Heart left ventricle (tissue), 13 donors: ENCODE results near the gene DIS3L2.

Source experiments
- POLR2A ChIP-seq, 2 donors: fragments of 450-650 bp; IDR thresholded peaks; one replicate each; pipeline ENCODE4 v1.6.1; 2017; ENCODE audit warnings: antibody characterized with exemption in 2 of 2, mild to moderate bottlenecking in 2 of 2, moderate library complexity in 2 of 2
- TF ChIP-seq, protein P1 (sequence below), 12 donors: fragments of 200-600 bp; sonication (generic) in 4 of 12; IDR thresholded peaks; one replicate each; pipeline versions ENCODE4 v1.5.0 to v1.8.0; 2018 to 2022; ENCODE audit warnings: antibody characterized with exemption in 12 of 12, mild to moderate bottlenecking in 5 of 12
- donor health status: ischemic (EF 13 %, LVEDD 7.1; RV severe dilation, severe dysfunction).
- donor health status: DM: no; HTN: yes; CAD: no.
- donor health status: DM: no; HTN: no; CAD: no.
- donor health status: ischemic (EF 25% LVEDD 6.9; RV normal size, moderate dysfunction).
- donor health status: ischemic (EF 25% LVEDD 5.7; RV mildly dilated, moderate dysfunction).
- donor health status: ischemic (EF 35%, LVEDD 5.7; RV mildly dilated, moderate dysfunction).
- donor health status: nonischemic (EF 11% LVEDD 7.7; RV severe dilation, severe dysfunction).
- donor health status: DM: yes; HTN: yes; CAD: no.
- donor health status: PGD.
- donor health status: ischemic (EF 29% LVEDD 5.4; RV normal size, mild dysfunction).
- donor health status: nonischemic (EF 23%, LVEDD 6.1; RV moderate dilation, normal function).

DNA sequence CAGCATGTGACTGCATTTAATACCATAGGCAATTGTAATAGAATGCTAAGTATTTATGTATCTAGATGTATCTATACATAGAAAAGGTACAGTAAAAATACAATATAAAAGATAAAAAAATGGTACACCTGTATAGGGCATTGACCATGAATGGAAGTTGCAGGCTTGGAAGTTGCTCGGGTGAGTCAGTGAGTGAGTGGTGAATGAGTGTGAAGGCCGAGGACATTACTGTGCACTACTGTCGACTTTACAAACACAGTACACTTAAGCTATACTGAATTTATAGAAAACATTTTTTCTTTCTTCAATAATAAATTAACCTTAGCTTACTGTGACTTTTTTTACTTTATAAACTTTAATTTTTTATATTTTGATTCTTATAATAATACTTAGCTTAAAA is 8.9 kb downstream of the DIS3L2 start:
- TF ChIP-seq POLR2A (IDR thresholded peaks at IDR 0.05) = no peak
- TF ChIP-seq, protein P1, sequence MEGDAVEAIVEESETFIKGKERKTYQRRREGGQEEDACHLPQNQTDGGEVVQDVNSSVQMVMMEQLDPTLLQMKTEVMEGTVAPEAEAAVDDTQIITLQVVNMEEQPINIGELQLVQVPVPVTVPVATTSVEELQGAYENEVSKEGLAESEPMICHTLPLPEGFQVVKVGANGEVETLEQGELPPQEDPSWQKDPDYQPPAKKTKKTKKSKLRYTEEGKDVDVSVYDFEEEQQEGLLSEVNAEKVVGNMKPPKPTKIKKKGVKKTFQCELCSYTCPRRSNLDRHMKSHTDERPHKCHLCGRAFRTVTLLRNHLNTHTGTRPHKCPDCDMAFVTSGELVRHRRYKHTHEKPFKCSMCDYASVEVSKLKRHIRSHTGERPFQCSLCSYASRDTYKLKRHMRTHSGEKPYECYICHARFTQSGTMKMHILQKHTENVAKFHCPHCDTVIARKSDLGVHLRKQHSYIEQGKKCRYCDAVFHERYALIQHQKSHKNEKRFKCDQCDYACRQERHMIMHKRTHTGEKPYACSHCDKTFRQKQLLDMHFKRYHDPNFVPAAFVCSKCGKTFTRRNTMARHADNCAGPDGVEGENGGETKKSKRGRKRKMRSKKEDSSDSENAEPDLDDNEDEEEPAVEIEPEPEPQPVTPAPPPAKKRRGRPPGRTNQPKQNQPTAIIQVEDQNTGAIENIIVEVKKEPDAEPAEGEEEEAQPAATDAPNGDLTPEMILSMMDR (IDR thresholded peaks at IDR 0.05) = no peak
